ENCODE results near the gene CHRNG.

The CHRNG gene

DNA sequence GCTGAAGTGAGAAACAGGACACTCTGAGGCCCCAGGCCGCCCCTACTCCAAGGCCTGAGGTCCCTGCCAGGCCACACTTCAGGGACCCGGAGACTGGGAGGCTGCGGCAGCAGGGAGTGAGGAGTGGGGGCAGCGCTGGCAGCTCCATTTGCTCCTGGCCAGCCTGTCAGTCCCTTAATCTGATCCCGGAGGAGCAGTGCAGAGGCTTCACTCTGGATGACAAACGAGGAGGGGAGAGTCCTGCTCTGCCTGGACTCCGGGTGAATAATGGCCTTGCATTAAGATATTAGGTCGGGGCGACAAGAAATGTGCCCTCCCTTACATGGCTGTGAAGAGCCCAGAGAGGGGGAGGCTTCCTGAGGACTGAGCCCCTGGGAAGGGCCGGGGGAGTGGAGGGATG, 33.6 kb upstream of the CHRNG start:
- in situ Hi-C loops (cut with MboI; ENCODE audit: low sequenced_read_pairs): no loop called here

DNA sequence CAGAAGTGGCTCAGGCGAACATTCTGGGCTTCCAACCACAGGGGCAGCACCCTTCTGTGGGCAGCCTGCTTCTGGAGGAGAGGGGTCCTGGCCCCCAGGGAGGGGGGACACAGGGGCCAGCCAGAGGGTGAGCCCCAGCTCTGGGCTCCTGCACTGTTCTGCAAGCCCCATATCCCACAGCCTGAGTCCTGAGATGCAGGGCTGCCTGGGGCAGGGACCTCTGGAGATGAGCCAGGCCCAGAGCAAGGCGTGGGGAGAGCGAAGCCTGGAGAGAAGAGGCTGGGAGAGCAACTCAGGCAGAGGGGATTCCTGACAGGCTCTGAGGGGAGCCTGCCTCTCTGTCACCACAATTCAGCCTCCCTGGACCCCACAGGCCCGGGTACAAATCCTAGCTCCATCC, 32.8 kb upstream of the CHRNG start:
- in situ Hi-C loops (cut with MboI; ENCODE audit: low sequenced_read_pairs): no loop called here

- in situ Hi-C loops (cut with MboI; ENCODE audit: low sequenced_read_pairs): no loop called here
Measured at GRCh38 chr2:232508251-232508650, 31.2 kb upstream of the CHRNG start.

DNA sequence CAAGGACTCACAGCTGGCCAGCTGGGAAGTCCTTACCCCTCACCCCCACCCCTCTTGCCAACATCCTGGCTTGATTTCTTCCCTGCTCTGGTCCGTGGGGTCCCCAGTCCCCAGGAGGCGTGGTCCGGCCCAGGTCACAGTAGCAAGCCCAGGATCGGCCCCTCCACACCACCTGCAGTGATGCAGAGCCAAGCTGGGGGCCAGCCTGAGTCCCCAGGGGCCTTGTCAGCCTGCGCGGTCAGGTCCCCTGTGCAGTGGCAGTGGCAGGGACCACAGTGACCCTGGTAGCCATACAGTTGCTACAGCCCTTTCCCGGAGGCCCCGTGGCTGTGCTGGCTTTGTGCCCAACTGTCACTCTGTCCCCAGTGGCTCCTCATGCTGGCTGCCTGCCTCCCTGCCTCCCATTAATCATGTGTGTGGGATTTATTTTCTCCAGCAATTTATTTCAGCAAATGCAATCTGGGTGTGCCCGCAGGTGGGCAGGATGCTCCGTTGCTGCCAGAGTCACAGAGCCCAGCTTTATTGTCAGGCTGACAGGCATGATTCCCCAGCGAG, 28.1 kb upstream of the CHRNG start:
- in situ Hi-C loops (cut with MboI; ENCODE audit: low sequenced_read_pairs): no loop called here

- in situ Hi-C loops (cut with MboI; ENCODE audit: low sequenced_read_pairs): no loop called here
Measured at GRCh38 chr2:232512602-232513001, 26.9 kb upstream of the CHRNG start.

- in situ Hi-C loops (cut with MboI; ENCODE audit: low sequenced_read_pairs): no loop called here
Measured at GRCh38 chr2:232513353-232513752, 26.1 kb upstream of the CHRNG start.

DNA sequence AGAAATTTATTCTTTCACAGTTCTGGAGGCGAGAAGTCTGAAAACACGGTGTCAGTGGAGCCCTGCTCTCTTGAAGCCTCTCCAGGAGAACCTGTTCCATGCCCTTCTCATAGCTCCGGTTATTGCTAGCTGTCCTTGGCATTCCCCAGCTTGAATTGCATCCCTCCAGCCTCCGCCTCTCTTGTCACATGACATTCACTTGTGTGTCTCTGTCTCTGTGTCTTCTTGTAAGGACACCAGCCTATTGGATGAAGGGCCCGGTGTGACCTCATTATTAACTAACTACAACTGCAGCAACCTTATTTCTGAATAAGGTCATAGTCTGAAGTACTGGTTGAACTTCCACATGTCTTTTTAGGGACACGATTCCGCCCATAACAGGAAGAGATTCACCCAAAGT, 23.9 kb upstream of the CHRNG start:
- in situ Hi-C loops (cut with MboI; ENCODE audit: low sequenced_read_pairs): no loop called here

DNA sequence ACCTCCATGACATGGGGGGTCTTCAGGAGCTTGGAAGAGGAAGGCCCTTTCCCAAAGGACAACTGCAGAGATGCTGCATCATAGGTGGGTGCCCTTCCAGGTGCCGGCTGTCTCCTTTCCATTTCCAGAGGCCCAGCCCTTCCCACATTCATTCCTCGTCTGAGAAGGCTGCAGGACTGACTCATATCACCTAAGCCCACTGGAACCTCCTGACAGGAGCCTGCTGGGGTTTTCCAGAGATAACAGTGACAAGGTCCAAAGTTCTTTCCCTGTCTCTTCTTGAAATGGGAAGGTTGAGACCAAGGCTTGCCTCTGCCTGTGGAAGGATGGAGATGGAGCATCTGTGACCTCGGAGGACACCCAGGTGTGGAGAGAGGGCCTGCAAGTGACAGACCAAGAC, 22.9 kb upstream of the CHRNG start:
- in situ Hi-C loops (cut with MboI; ENCODE audit: low sequenced_read_pairs): no loop called here

DNA sequence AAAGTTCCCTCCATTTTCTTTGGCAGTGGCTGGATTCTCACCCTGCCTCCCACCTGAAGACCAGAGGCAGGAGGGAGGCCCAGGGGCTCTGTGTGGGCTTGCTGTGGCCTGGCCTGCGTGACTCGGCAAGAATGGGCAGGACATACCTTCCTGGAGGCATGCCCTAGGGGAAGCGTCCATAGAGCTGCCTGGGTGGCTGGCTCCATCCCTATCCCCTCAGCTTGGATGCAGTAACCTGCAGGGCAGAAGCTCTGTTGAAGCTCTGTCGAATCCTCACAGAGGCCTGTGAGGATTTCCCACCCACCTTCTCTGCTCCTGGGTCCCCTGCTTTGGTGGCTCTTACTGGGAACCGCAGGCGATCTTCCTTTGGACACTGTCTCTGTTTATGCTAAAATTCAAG, 20.6 kb upstream of the CHRNG start:
- in situ Hi-C loops (cut with MboI; ENCODE audit: low sequenced_read_pairs): no loop called here

- in situ Hi-C loops (cut with MboI; ENCODE audit: low sequenced_read_pairs): no loop called here
Measured at GRCh38 chr2:232519581-232520438, 19.7 kb upstream of the CHRNG start, which contains the start of gene PRSS56. Gene PRSS56 (plus strand): TSS chr2:232520388. CDS start chr2:232520599, 211 bp downstream.

DNA sequence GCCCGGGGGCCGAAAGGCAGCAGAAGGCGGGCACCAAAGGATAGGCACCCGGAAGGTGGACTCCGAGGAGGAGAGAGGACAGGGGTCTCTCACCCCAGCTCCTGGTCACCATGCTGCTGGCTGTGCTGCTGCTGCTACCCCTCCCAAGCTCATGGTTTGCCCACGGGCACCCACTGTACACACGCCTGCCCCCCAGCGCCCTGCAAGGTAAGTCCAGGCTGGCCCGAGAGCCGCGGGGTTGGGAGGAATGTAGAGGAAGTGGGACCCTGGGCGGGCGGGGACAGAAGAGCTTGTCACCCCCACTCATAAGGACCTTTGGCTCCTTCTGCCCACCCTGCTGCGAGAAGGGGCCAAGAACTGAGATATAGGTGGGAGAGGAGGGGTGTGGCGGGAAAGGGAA, 19.0 kb upstream of the CHRNG start:
- in situ Hi-C loops (cut with MboI; ENCODE audit: low sequenced_read_pairs): no loop called here

- in situ Hi-C loops (cut with MboI; ENCODE audit: low sequenced_read_pairs): no loop called here
Measured at GRCh38 chr2:232521098-232521497, 18.4 kb upstream of the CHRNG start.

- in situ Hi-C loops (cut with MboI; ENCODE audit: low sequenced_read_pairs): no loop called here
Measured at GRCh38 chr2:232521959-232522622, 17.4 kb upstream of the CHRNG start.

DNA sequence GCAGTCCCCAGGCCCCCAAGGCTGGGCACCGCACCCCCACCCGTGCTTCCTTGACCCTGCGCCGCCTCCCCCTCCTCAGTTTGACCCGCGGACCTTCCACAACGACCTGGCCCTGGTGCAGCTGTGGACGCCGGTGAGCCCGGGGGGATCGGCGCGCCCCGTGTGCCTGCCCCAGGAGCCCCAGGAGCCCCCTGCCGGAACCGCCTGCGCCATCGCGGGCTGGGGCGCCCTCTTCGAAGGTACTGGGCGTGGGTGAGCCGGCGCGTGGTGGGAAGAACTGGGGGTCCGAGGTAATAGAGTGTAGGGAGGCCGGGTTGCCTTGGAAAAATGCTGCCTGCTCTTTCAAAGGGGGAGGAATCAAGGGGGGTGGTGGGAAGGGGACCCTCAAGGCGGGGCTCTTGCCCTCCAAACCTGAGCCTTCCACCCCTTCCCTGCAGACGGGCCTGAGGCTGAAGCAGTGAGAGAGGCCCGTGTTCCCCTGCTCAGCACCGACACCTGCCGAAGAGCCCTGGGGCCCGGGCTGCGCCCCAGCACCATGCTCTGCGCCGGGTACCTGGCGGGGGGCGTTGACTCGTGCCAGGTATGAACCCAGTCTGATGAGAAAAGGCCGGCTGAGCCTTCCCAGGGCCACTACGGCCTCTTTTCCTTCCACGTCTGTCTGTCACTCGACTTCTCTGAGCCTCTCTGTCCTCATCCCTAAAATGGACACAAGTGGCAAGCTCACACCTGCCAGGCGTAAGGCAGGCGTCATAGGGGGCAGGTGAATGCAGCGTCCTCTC, 16.7 kb upstream of the CHRNG start:
- in situ Hi-C loops (cut with MboI; ENCODE audit: low sequenced_read_pairs): no loop called here

DNA sequence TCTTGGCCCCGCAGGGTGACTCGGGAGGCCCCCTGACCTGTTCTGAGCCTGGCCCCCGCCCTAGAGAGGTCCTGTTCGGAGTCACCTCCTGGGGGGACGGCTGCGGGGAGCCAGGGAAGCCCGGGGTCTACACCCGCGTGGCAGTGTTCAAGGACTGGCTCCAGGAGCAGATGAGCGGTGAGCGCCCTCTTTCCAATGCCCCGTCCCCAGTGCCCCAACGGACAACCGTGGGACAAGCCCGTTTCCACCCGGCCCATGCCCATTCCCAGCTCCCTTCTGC, 16.1 kb upstream of the CHRNG start:
- in situ Hi-C loops (cut with MboI; ENCODE audit: low sequenced_read_pairs): no loop called here

DNA sequence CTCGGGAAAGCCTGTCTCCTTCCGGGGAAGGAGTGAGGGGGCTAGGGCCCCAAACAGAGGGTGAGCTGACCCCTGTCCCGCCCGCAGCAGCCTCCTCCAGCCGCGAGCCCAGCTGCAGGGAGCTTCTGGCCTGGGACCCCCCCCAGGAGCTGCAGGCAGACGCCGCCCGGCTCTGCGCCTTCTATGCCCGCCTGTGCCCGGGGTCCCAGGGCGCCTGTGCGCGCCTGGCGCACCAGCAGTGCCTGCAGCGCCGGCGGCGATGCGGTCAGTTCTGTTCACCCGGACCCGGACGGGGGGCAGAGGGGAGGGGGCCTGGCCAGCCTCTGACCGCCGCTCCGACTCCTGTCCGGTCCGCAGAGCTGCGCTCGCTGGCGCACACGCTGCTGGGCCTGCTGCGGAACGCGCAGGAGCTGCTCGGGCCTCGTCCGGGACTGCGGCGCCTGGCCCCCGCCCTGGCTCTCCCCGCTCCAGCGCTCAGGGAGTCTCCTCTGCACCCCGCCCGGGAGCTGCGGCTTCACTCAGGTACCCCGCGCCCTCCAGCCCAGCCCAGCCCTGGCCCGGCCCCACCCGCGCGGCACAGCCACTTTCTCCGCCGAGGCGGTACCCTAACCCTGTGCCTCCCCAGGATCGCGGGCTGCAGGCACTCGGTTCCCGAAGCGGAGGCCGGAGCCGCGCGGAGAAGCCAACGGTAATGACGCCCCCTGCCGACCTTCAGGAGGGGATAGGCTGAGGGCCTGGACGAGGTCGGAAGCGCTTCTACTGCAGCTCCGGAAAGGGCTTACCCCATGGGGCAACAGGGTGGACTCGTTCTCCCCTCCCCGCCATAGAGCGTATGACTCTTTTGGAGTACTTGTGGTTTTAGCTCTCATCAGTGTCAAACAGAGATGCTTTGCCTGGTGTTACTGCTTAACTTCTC, 15.6 kb upstream of the CHRNG start:
- in situ Hi-C loops (cut with MboI; ENCODE audit: low sequenced_read_pairs): no loop called here

DNA sequence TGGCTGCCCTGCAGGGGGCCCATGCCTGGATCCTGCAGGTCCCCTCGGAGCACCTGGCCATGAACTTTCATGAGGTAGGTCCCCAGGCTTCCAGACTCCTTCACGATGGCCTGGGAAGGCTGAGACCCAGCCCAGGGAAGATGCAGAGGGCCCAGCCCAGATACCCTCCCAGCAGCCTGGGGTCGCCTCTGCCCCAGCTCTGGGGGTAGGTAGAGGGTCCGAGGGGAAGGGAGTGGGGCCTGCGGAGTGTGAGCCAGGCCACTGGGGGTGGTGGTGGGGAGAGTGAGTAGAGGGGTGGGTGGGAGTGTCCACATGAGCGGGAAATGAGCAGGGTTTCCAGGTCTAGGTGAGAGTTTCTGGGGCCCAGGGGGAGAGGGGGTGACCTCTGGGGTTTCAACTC, 14.7 kb upstream of the CHRNG start:
- in situ Hi-C loops (cut with MboI; ENCODE audit: low sequenced_read_pairs): no loop called here

DNA sequence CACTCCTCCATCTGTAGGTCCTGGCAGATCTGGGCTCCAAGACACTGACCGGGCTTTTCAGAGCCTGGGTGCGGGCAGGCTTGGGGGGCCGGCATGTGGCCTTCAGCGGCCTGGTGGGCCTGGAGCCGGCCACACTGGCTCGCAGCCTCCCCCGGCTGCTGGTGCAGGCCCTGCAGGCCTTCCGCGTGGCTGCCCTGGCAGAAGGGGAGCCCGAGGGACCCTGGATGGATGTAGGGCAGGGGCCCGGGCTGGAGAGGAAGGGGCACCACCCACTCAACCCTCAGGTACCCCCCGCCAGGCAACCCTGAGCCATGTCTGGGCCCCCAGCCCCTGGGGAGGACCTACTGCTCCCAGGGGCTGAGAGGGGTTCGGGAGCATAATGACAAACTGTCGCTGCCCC, 14.3 kb upstream of the CHRNG start:
- in situ Hi-C loops (cut with MboI; ENCODE audit: low sequenced_read_pairs): no loop called here

DNA sequence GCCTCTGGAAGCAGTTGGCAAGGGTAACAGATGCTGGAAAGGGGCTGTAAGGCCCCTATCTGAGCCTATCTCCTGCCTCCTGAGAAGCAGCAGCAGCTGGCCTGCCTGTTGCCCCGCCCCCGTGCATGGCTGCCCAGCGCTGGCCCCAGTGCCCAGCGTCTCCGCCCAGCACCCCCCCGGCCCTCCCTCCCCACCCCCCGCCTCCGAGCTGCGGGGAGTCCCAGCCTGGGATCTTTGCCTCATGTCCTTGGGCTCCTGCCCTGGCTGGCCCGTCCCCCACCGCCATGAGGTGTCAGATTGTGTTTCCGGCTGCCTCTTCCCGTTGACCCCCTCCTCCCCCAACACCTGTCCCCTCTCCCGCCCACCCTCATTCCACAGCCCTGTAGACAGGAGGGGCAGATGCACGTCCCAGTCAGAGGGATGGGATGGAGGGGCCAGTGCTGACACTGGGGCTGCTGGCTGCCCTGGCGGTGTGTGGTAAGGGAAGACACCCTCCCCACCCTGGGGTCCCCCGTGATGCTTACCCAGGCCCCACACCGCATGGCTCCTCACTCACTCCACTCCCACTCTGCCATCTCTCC, 13.6 kb upstream of the CHRNG start, which contains the start of gene CHRND:
TSS of gene CHRND (plus strand) at position 370 of the 581 bp plus-strand sequence. CDS start at position 426, 56 bp downstream.
- in situ Hi-C loops (cut with MboI; ENCODE audit: low sequenced_read_pairs): no loop called here

DNA sequence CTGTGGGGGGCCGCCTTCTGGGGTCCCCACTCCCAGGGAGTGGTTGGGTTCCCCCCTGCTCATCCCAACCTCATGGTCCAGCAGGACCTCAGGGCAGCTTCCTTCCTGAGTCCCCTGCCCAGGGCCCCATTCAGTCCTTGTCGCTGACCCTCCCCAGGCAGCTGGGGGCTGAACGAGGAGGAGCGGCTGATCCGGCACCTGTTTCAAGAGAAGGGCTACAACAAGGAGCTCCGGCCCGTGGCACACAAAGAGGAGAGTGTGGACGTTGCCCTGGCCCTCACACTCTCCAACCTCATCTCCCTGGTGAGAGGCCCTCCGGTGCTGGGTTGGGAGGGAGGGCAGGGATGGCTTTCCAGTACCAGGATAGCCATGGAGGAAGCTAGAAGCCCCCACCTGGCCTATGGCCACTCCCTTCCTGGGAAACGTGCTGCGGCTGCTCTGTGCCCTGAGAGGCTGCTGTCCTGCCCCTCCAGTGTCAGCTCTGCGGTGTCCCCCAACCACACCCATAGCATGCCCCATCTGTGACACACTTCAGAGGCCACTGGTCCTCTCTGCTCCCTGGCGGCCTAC, 13.0 kb upstream of the CHRNG start:
- in situ Hi-C loops (cut with MboI; ENCODE audit: low sequenced_read_pairs): no loop called here
